ENCODE data around the gene MLLT10.

DNA sequence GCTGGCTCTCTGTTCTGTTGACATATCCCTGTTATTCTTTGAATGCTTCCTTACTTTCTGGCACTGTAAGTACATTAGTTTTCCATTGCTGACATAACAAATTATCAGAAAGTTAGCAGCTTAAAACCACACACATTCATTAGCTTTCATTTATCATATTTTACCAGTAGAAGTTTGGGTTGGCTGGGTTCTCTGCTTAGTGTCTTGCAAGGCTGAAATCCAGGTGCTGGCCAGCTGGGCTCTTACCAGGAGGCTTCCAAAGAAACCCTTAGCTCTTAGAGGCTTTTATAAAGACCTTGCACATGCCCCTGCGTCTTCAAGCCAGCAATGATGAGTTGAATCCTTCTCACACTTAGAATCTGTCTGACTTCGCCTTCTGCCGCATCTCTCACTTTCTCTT, 160.6 kb downstream of the MLLT10 start:
- no peak for TF ChIP-seq CTCF (IDR thresholded peaks at IDR 0.05)
- no peak for TF ChIP-seq RELA (CRISPR knock-in tag; IDR thresholded peaks at IDR 0.05; ENCODE audit: borderline replicate concordance)
- no peak for TF ChIP-seq ZNF671 (CRISPR knock-in tag; IDR thresholded peaks at IDR 0.05)
- TF ChIP-seq TEAD4 (CRISPR knock-in tag; IDR thresholded peaks at IDR 0.05), result no peak
- TF ChIP-seq, protein P1, sequence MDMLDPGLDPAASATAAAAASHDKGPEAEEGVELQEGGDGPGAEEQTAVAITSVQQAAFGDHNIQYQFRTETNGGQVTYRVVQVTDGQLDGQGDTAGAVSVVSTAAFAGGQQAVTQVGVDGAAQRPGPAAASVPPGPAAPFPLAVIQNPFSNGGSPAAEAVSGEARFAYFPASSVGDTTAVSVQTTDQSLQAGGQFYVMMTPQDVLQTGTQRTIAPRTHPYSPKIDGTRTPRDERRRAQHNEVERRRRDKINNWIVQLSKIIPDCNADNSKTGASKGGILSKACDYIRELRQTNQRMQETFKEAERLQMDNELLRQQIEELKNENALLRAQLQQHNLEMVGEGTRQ (CRISPR knock-in tag; IDR thresholded peaks at IDR 0.05), result no peak

Measured in WTC11 (cell line).